Activated naive CD4-positive, alpha-beta T cell treated with anti-CD3 and anti-CD28 coated beads, Interleukin-2, amount 50 U/mL, for 72 hours (primary cell): ENCODE measurements around the gene PRKAA2. TPM values are rescaled to one million over a fixed set of nuclear protein-coding genes. Genes with fewer than 3 reads are reported as not detected.
"Not testable (repeated sequence)": the region's sequence is repeated elsewhere in the genome, so short reads cannot be mapped to it uniquely, and the experiment has no call there.

Source experiments
- ATAC-seq, 2 donors: fragments of 150-1000 bp; cut with Tn5 transposase; 2 replicates each; pipeline ENCODE4 v1.10.0; 2021; ENCODE audit warnings: mild to moderate bottlenecking in 2 of 2, moderate library complexity in 2 of 2
- DNase-seq, 2 donors: peaks; one replicate each; pipeline ENCODE4 v3.0.0; 2021 to 2022; ENCODE audit warnings: low spot score in 2 of 2
- H3K27ac Mint-ChIP-seq, 2 donors: one replicate each; pipeline ENCODE4 v1.8.0; 2022; ENCODE audit warnings: mild to moderate bottlenecking in 2 of 2, mixed read lengths in 2 of 2
- H3K36me3 Mint-ChIP-seq, 2 donors: one replicate each; pipeline ENCODE4 v1.8.0; 2022; ENCODE audit warnings: mixed read lengths in 2 of 2
- H3K9me3 Mint-ChIP-seq, 2 donors: one replicate each; pipeline ENCODE4 v1.8.0; 2022; ENCODE audit warnings: mixed read lengths in 2 of 2
- total RNA-seq, 2 donors: library from RNA; stranded (reverse); gene quantifications; one replicate each; pipeline ENCODE4 v1.2.3, GENCODE V29; 2022

PRKAA2 gene
- total RNA-seq = under 1 TPM in 1 of 2 donors, not detected in 1; 0.08 TPM

GRCh38 chr1:56644919-56645676, at the start of gene PRKAA2:
TSS of gene PRKAA2 (plus strand) at chr1:56645314. CDS start at chr1:56645388, 74 bp downstream.
- no peaks in the 10 kb centered on the region for H3K9me3 Mint-ChIP-seq
- DNase-seq = peak in 1 of 2 donors; percentile 19
- no peak within 1 kb of the TSS for H3K27ac Mint-ChIP-seq

GRCh38 chr1:56595397-56596191, 49.5 kb upstream of the PRKAA2 start:
- DNase-seq, H3K27ac Mint-ChIP-seq, H3K9me3 Mint-ChIP-seq, ATAC-seq, H3K36me3 Mint-ChIP-seq: not testable (repeated sequence)

More at GRCh38 chr1:56644919-56645676, at the start of gene PRKAA2:
- peaks cover 0 to 6% of the 10 kb centered on the region in 2 donors for H3K36me3 Mint-ChIP-seq
- peak in 1 of 2 donors; percentile 75 for ATAC-seq

DNA sequence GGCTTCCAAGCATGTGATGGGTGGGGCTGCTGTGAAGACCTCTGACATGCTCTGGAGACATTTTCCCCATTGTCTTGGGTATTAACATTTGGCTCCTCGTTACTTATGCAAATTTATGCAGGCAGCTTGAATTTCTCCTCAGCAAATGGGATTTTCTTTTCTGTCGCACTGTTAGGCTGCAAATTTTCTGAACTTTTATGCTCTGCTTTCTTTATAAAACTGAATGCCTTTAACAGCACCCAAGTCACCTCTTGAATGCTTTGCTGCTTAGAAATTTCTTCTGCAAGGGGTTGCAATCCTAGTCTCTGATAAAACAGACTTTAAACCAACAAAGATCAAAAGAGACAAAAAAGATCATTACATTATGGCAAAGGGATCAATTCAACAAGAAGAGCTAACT, 35.0 kb upstream of the PRKAA2 start:
- Mint-ChIP-seq H3K36me3 (peaks cover 0 to 28% of the 10 kb centered on the region in 2 donors), H3K9me3 (peaks cover 20 to 22% of the 10 kb centered on the region in 2 donors)
- not testable (repeated sequence) for H3K27ac Mint-ChIP-seq, ATAC-seq, DNase-seq

GRCh38 chr1:56610770-56611169, 34.3 kb upstream of the PRKAA2 start:
- DNase-seq, ATAC-seq: not testable (repeated sequence)
- peaks cover 0 to 21% of the 10 kb centered on the region in 2 donors for H3K36me3 Mint-ChIP-seq

DNA sequence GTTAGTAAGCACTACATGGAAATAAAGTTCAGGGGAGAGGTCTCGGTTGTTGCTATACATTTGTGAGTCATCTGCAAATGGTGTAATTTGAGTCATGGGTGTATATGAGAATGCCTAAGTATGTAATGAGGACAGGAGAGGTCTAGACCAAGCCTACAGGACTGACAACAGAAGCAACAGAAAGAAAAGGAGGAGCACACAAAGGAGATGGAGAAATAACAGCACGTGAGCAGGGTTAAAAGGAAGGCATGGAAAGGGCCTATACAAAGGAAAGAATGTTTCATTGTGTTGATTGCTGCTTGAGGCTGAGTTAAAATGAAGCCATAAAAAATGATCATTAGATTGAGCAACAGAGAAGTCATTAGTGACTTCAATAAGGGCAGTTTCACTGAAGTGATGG, 28.0 kb upstream of the PRKAA2 start:
- DNase-seq = no peak
- peaks cover 8 to 18% of the 10 kb centered on the region in 2 donors for H3K9me3 Mint-ChIP-seq
- H3K27ac Mint-ChIP-seq = no peak overlapping the region
- peaks cover 0 to under 1% of the 10 kb centered on the region in 2 donors for H3K36me3 Mint-ChIP-seq
- ATAC-seq = no peak

More at GRCh38 chr1:56610770-56611169, 34.3 kb upstream of the PRKAA2 start:
- not testable (repeated sequence) for H3K27ac Mint-ChIP-seq
- peaks cover 16 to 22% of the 10 kb centered on the region in 2 donors for H3K9me3 Mint-ChIP-seq

GRCh38 chr1:56625819-56626440, 19.2 kb upstream of the PRKAA2 start:
- H3K27ac Mint-ChIP-seq = no peak overlapping the region
- peaks cover 0 to 5% of the 10 kb centered on the region in 2 donors for H3K9me3 Mint-ChIP-seq
- DNase-seq (no peak), ATAC-seq (no peak)
- no peaks in the 10 kb centered on the region for H3K36me3 Mint-ChIP-seq

DNA sequence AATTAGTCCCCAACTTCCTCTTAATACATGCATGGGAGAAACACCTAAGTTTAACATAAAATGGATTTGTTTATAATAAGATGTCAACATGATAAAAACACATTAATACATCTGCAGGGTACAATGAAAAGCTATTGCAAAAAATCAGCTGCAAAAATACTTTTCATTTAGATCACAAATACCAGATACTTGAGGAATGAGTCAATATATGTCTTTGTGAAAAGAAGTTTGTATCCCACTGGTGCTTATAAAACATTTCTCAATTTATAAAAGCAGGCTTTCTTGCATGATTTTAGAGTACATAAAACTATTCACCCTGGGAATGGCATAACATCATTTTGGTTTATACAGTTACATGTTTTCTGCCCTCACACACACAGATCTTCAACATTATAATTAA, 18.6 kb upstream of the PRKAA2 start:
- Mint-ChIP-seq H3K9me3 (peaks cover 0 to 4% of the 10 kb centered on the region in 2 donors), H3K27ac (no peak overlapping the region), H3K36me3 (no peaks in the 10 kb centered on the region)
- ATAC-seq (no peak), DNase-seq (no peak)

DNA sequence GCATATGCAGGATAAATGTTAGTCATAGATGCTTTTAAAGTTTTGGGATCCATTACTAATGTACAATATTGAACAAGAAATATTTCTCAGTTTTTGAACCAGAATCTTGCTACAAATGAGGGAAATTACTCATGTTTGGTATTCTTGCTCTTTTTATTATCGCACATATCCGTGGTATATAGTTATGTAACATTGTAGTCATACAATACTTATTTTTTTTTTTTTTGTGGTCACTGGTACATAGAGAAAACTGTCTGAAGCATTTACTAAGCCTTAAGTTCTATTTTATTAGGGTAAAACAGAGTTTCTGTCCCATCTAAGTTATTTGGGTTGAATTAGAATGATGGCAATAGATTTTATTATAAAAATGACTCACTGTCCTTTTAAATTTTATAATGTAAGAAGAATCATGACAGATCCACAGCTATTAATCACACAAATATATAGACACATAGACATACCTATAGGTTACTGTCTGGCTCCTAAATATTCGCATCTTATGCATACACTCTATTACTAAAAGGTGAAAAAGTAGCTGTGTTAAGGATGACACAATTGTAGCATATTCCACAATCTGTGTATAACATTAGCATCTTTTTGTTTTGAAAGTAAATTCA, 18.0 kb upstream of the PRKAA2 start:
- DNase-seq (no peak), ATAC-seq (no peak)
- no peaks in the 10 kb centered on the region for H3K9me3 Mint-ChIP-seq
- no peak overlapping the region for H3K27ac Mint-ChIP-seq
- H3K36me3 Mint-ChIP-seq = no peaks in the 10 kb centered on the region

DNA sequence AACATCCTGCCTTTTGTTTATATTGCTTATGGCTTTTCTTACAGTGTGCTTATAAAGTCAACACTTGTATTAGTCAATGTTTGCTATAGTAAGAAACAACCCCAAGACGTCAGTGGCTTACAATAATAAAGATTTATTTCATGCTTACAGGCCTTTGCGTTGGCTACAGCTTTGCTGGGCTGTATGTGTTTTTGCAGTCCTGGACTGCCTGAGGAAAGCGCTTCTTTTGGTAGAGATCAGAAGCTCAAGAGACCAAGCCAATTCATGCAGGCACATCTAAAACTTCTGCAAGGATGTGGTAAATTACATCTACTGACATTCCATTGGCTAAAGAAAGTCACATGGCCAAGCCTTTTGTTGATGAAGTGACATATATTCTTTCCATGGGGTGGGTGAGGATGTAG, 17.5 kb upstream of the PRKAA2 start:
- Mint-ChIP-seq H3K36me3 (no peaks in the 10 kb centered on the region), H3K27ac (no peak overlapping the region), H3K9me3 (no peaks in the 10 kb centered on the region)
- DNase-seq (no peak), ATAC-seq (no peak)

DNA sequence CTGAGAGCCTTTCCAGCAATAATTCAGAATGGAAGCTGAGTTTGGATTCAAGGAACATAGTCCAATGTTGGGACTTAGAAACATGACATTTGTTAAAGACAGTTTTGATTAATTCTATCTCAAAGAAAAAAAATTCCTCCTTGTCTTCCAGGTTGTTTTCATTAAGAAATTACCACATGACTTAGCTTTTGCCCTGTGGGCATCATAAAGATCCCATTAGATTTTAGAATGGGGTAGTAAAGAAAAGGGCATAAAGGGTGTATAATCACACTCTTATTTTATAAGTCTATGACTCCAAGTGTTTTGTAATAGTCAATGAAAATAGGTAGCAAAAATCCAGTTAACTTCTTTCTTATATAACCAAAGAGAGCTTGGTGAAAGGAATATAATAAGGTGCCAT, 14.3 kb upstream of the PRKAA2 start:
- DNase-seq = no peak
- no peak overlapping the region for H3K27ac Mint-ChIP-seq
- no peaks in the 10 kb centered on the region for H3K36me3 Mint-ChIP-seq
- H3K9me3 Mint-ChIP-seq = no peaks in the 10 kb centered on the region
- ATAC-seq = no peak

DNA sequence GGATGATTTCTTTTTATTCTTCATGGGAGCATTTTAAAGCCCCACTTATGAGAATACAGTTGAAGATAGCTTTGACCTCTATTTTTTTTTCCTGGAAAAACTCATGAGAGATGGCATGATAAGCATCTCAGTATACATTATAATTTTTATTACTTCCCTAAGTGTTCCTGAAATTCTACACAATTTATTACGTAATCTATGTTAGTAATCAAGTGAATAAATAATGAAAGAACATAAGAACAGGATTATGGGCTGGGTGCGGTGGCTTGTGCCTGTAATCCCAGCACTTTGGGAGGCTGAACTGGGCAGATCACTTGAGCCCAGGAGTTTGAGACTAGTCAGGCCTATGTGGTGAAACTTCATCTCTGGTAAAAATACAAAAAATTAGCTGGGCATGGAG, 13.2 kb upstream of the PRKAA2 start:
- ATAC-seq (no peak), DNase-seq (no peak)
- Mint-ChIP-seq H3K27ac (no peak overlapping the region), H3K9me3 (no peaks in the 10 kb centered on the region), H3K36me3 (no peaks in the 10 kb centered on the region)

GRCh38 chr1:56634981-56635380, 10.1 kb upstream of the PRKAA2 start:
- Mint-ChIP-seq H3K9me3 (no peaks in the 10 kb centered on the region), H3K36me3 (no peaks in the 10 kb centered on the region), H3K27ac (no peak overlapping the region)

DNA sequence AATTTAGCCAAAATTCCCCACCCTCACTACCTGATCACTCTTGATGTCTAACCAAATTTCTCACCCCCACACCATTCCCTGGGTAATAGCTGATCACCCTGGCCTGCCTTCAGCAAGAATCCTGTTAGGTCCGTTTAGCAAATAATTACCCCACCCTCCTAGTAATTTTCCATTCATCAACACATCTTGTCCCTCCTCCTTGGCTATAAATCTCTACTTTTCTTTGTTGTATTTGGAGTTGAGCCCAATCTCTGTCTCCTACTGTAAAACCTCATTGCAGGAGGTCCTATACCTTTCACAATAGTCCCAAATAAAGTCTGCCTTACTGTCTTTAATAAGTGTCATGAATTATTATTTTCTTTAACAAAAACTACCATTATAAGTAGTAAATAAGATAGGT, 6.9 kb upstream of the PRKAA2 start:
- H3K36me3 Mint-ChIP-seq = no peaks in the 10 kb centered on the region
- no peak for ATAC-seq
- no peak overlapping the region for H3K27ac Mint-ChIP-seq
- no peaks in the 10 kb centered on the region for H3K9me3 Mint-ChIP-seq
- no peak for DNase-seq

More at GRCh38 chr1:56634981-56635380, 10.1 kb upstream of the PRKAA2 start:
- DNase-seq (no peak), ATAC-seq (no peak)

DNA sequence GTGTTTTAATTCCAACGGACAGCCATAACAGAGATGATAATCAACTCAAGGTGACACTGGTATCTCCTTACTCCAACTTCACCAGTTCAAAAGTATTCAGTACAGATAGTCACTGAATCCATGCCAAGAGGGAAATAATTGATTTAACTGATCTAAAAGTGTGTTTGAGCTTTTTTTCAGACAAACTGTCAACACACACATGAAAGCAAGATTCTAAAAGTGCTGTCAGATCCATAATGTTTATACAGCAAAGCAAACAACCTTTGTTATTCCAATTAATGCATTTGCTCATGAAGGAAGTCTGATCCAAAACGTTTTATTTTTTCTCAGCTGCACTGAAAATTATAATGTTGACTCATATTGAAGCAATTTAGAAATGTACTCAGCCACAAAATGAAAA, 5.9 kb upstream of the PRKAA2 start:
- Mint-ChIP-seq H3K36me3 (no peaks in the 10 kb centered on the region), H3K27ac (no peak overlapping the region), H3K9me3 (no peaks in the 10 kb centered on the region)
- no peak for ATAC-seq
- DNase-seq = no peak

- no peak for DNase-seq
- peaks cover 0 to 6% of the 10 kb centered on the region in 2 donors for H3K36me3 Mint-ChIP-seq
- ATAC-seq = no peak
- H3K9me3 Mint-ChIP-seq = no peaks in the 10 kb centered on the region
- no peak overlapping the region for H3K27ac Mint-ChIP-seq
These were observed 1.5 kb upstream of the PRKAA2 start for GRCh38 chr1:56643661-56644060.

DNA sequence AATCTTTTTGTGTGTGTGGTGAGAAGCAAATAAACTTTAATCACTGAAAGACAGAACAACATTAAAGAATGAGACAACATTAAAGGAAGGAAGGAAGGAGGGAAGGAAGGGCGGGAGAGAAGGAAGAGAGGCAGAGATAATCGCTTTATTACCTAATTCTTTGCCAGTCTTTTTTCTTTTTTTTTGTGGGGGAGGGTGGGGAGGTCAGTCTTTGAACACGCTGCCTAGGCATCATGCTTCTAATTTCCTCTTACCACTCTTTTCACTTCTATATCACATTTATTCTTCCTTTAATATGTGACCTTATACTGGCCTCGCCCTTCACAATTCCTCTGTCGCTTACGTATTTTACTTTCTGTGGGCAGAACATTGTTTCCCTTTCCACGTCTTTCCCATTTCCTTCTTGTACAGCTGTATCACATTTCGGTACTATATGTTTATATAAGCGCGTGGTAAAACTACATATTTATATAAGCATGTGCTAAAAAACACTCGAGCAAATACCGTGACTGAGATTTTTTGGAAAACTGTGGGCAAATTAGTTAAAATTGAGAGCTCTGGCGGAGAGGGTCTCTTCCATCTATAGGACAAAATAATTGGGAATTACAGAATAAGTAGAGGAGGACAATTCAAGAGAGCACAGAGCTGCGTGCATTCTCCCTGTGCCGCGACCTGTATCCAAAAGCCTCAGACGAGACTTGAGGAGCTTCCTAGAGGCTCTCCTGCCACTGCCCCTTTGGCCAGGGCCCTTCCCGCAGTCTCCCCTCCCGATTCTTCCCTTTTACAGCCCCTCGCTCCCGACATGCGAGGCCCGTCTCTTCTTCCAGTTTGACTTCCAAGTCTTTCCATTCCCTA, 823 bp upstream of the PRKAA2 start:
- ATAC-seq = no peak
- Mint-ChIP-seq H3K27ac (no peak overlapping the region), H3K9me3 (no peaks in the 10 kb centered on the region), H3K36me3 (peaks cover 0 to 6% of the 10 kb centered on the region in 2 donors)
- DNase-seq = no peak
